GM18499 (cell line): ENCODE measurements around the gene AGPS.
"Not testable (repeated sequence)": the region's sequence is repeated elsewhere in the genome, so short reads cannot be mapped to it uniquely, and the experiment has no call there.

Source experiments
- ATAC-seq: cut with Tn5 transposase; IDR thresholded peaks from one replicate; pipeline ENCODE4 v1.9.1; 2021; ENCODE audit warnings: moderate number of reproducible peaks; ENCODE audit not compliant: insufficient read depth, unreplicated experiment

The AGPS gene

GRCh38 chr2:177545981-177546585 lies 153.5 kb downstream of the AGPS start:
- ATAC-seq = no peak

GRCh38 chr2:177547122-177547521 lies 154.5 kb downstream of the AGPS start:
- ATAC-seq = peak; percentile 96

- ATAC-seq = no peak
Observed at GRCh38 chr2:177547772-177548171, 155.2 kb downstream of the AGPS start.

GRCh38 chr2:177548636-177549035 lies 156.1 kb downstream of the AGPS start:
- ATAC-seq = no peak

GRCh38 chr2:177549171-177549570 lies 156.6 kb downstream of the AGPS start:
- ATAC-seq = no peak

GRCh38 chr2:177550264-177551200 lies 158.0 kb downstream of the AGPS start:
- ATAC-seq = no peak

- not testable (repeated sequence) for ATAC-seq
Observed at GRCh38 chr2:177551360-177551759, 158.8 kb downstream of the AGPS start.

GRCh38 chr2:177551989-177552421 lies 159.4 kb downstream of the AGPS start:
- no peak for ATAC-seq

GRCh38 chr2:177552422-177553175 lies 160.0 kb downstream of the AGPS start:
- peak; percentile 85 for ATAC-seq

GRCh38 chr2:177553176-177553884 lies 160.8 kb downstream of the AGPS start:
- no peak for ATAC-seq

GRCh38 chr2:177554365-177554764 lies 161.8 kb downstream of the AGPS start:
- ATAC-seq = no peak

- ATAC-seq = no peak
Observed at GRCh38 chr2:177556153-177556552, 163.6 kb downstream of the AGPS start.

- no peak for ATAC-seq
Observed at GRCh38 chr2:177557794-177558193, 165.2 kb downstream of the AGPS start.

GRCh38 chr2:177559638-177560037 lies 167.1 kb downstream of the AGPS start:
- ATAC-seq = no peak

- no peak for ATAC-seq
Observed at GRCh38 chr2:177568390-177568789, 175.8 kb downstream of the AGPS start.

GRCh38 chr2:177568893-177569292 lies 176.3 kb downstream of the AGPS start:
- ATAC-seq = no peak

- no peak for ATAC-seq
Observed at GRCh38 chr2:177572236-177572671, 179.7 kb downstream of the AGPS start.

- ATAC-seq = no peak
Observed at GRCh38 chr2:177573120-177573519, 180.5 kb downstream of the AGPS start.

GRCh38 chr2:177574356-177574755 lies 181.8 kb downstream of the AGPS start:
- ATAC-seq = no peak

GRCh38 chr2:177575358-177575757 lies 182.8 kb downstream of the AGPS start:
- ATAC-seq = no peak
